T1000 (cell line): ENCODE results near the gene PYROXD2.
A peak's percentile ranks its signal among the peaks of the same experiment; 100 is the strongest.

Experiments
- DNase-seq: peaks from one replicate; lab custom pipeline; 2025; ENCODE audit warnings: mixed read lengths; lab: John Stamatoyannopoulos, UW

The PYROXD2 gene

GRCh38 chr10:98433881-98434732 lies 19.1 kb upstream of the PYROXD2 start:
- peak; percentile 50 for DNase-seq

DNA sequence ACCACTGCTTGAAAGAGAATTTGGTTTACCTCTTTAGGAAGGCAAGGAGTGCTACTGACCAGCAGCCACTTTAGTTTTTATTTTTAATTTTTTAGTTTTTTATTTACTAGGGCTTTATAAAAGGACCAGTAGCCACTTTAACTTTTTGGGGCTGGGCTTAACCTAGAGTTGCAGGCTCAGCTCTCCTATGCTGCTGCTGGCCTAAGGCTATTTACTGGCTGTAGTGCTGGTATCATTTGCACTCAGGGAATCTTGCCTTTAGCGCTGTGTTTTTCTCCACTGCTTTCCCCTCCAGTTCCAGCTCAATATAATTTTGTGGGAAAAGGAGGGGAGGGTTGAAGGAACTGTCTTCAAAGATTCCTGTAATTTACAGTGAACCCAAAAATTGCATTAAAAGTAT lies 18.4 kb upstream of the PYROXD2 start:
- DNase-seq = no peak

DNA sequence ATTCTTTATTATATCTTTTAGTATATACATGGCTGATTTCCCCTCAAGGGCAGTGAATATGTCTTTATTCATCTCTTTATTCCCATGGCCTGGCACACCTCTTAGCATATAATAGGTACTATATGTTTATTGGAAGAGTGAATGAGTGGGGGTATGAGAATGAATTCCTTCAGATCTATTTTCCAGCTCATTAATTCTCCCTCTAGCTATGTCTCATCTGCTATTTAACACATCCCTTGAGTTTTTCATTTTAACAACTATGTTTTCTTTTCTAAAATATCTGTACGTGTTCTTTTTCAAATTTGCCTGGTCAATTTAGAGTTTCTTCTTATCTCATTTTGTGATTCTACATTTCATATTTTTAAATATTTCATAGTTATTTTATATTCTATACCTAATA lies 17.3 kb upstream of the PYROXD2 start:
- no peak for DNase-seq

- DNase-seq = no peak
Observed at GRCh38 chr10:98431016-98431415, 16.0 kb upstream of the PYROXD2 start.

- no peak for DNase-seq
Observed at GRCh38 chr10:98430427-98430826, 15.4 kb upstream of the PYROXD2 start.

DNA sequence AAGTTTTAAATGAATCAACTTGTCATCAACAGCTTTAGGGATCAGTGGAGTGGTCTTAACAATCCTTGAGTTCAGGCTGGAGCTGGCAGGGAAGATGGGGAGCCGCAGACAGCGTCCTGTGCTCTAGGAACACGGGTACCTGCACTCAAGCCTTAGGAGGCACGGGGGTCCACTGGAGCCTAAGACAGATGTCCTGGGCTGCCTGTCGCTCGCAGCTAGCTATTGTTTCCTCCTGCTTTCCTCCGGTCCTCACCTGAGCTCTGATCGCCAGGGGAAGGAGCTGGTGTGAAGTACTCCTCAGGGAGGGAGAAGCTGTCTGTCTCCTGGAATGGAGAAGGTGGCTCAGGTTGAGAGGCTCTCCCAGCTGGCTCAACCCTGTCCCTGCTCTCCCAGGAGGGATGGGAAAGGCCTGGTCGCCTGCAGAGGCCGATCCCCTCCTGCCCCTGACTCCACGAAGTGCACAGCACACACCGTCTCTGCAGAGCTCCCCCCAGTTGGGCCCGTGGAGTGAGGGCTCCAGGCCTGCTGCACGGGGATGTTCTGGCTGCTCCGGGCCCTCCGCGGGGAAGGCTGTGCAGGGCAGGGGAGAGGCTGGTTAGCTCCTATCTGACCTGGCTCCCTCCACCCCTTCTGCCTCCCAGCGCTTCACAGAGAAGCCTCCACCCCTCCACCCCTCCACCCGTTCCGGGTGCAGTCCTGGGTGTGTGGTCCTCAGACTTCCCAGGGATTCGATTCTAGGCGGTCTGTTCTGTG lies 14.5 kb upstream of the PYROXD2 start:
- DNase-seq = no peak

DNA sequence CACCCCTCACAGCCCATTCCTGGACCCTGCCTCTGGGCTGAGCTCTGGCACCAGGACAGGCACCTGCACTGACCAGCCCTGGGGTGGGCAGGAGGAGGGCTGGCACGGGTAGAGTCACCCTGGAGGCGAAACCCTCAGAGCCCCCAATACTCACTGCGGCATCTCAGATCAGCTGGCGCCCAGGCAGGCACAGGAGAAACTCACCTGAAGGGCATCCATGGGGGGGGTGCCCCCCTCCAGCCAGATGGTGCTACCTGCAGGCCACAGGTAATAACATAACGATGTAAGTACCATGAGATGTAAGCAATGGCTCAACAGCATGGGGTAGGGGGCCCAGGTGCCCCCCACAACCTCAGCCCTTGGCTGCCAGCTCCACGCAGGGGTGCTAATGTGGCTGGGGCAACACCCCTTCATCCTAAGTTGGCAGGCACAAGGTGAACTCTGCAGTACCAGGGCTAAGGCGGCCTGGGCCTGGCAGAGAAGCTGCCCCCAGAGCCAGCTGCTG lies 12.1 kb upstream of the PYROXD2 start:
- DNase-seq = no peak

- peak; percentile 26 for DNase-seq
Observed at GRCh38 chr10:98425511-98426352, 10.8 kb upstream of the PYROXD2 start.

DNA sequence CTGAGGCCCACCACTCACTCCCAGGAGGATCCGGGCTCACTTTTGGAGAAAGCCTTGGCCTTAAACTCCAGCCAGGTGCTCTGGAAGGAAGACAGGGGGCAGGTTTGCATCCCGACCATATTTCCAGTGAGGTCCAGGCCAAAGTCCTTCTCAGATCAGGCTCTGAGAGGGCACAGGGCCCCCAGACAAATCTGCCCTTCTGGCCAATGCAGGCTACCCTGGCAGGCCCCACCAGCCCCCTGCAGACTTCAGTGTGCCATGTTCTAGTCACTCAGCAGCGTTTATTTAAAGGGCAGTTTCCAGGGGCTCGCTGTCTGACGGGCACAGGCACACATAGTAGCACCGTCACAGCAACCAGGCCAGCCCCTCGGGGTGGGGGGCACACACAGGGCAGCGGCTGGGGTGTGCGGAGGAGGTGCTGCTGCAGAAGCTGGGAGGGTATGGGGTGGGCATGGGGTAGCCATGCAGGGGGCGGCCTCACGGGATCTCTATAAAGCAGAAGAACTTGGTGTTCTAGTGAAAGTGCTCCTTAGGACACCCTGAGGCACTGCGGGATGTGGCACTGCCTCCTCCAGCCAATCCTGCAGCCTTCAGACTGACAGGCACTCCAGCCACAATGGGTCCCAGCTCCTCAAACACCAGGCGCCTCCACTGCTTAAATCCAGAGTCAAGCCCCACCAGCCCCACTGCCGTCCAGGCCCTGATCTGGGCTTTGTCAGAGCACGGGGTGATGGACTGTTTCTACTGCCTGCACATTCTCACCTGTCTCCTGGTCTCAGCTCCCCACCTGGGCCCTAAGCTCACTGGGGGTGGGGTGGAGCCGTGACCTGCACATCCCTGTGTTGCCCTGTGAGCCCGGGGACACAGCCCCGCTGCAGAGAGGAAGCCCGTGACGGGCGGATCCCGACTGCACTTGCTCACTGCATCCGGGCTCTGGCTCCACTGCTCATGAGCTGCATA lies 9.6 kb upstream of the PYROXD2 start:
- no peak for DNase-seq

DNA sequence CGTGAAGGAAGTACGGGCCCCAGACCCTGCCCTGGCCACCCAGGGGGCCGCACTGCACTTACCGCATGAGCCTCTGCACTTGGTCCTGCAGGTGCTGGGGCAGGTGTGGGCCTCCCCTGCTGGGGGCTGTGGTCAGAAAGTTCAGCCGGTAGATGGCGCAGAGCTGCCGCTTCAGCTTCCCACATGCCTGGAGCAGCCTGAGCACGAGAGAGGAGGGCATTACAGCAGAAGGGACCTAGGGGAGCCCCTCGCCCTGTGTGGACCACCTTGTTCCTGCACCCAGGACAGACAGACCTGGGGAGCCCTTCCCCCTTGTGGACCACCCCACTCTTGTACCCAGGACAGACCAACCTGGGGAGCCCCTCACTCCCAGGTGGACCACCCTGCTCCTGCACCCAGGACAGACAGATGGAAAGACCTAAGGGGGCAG lies 8.7 kb upstream of the PYROXD2 start:
- no peak for DNase-seq

DNA sequence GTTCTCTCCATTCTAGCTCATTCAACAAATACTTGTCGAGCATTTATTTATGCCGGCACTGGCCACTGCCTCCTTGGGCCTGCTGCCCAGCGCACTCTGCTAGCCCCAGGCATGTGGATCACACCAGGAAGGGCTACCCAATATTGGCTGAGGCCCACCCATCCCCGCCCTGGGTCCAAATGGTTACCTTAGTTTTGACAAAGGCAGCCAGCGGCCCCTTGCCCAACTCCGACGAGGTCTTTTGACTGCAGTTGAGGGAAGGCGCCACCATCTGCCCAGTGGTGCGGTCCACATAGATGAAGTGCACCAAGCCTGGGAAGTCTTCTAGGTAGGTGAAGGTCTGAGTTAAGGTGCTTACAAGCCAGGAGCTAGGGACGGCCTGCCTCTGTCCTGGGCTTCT lies 7.2 kb upstream of the PYROXD2 start:
- DNase-seq = no peak

DNA sequence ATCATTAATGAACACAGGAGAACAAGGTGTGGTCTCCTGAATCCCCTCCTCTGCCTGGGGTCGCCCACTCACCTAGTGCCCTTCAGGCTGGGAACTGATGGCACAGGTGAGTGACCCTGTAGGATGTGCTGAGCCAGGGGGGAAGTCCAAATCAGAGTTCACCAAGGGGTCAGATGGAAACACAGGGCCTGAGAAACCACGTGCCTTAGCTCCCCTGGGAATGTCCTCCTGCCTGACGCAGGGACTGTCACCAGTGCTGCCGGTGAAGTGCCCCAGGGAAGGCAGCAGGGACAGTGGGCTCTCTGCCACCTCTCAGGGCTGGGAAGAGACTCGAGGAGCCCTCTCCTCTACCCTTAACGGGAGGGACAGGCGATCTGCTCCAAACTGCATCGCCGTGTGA lies 5.8 kb upstream of the PYROXD2 start:
- no peak for DNase-seq

GRCh38 chr10:98419469-98420261 lies 4.7 kb upstream of the PYROXD2 start:
- no peak for DNase-seq

GRCh38 chr10:98418665-98419468 lies 3.9 kb upstream of the PYROXD2 start:
- DNase-seq = no peak

GRCh38 chr10:98417973-98418664 lies 3.1 kb upstream of the PYROXD2 start:
- no peak for DNase-seq

- no peak for DNase-seq
Observed at GRCh38 chr10:98417481-98417959, 2.5 kb upstream of the PYROXD2 start.

GRCh38 chr10:98416606-98417388 lies 1.8 kb upstream of the PYROXD2 start:
- DNase-seq = no peak

- no peak for DNase-seq
Observed at GRCh38 chr10:98415731-98416119, 743 bp upstream of the PYROXD2 start.
